Trophoblast cell (in vitro differentiated cells and primary cell): ENCODE results near the gene CLEC4G.

ENCODE experiments used
- DNase-seq, 2 donors: peaks; one replicate each; pipeline ENCODE4 v3.0.0-alpha.2; 2016
- H2AFZ ChIP-seq: 2 replicates; pipeline ENCODE4 v1.6.1; 2013; ENCODE audit warnings: low read length, moderate library complexity, mild to moderate bottlenecking; ENCODE audit not compliant: insufficient read depth, poor library complexity
- H2AK5ac ChIP-seq: 2 replicates; pipeline ENCODE4 v1.6.1; 2013; ENCODE audit warnings: mild to moderate bottlenecking, low read length
- H2BK120ac ChIP-seq: 2 replicates; pipeline ENCODE4 v1.6.1; 2013; ENCODE audit warnings: low read length, mild to moderate bottlenecking, moderate library complexity; ENCODE audit not compliant: insufficient read depth, poor library complexity
- H2BK12ac ChIP-seq: 2 replicates; pipeline ENCODE4 v1.6.1; 2013; ENCODE audit warnings: mild to moderate bottlenecking, low read length, moderate library complexity
- H2BK5ac ChIP-seq: 2 replicates; pipeline ENCODE4 v1.6.1; 2013; ENCODE audit warnings: low read length, low read depth, moderate library complexity, mild to moderate bottlenecking; ENCODE audit not compliant: poor library complexity
- H3K14ac ChIP-seq: 2 replicates; pipeline ENCODE4 v1.6.1; 2013; ENCODE audit warnings: mild to moderate bottlenecking, low read length
- H3K18ac ChIP-seq: 2 replicates; pipeline ENCODE4 v1.6.1; 2013; ENCODE audit warnings: mild to moderate bottlenecking, low read length
- H3K23ac ChIP-seq: 2 replicates; pipeline ENCODE4 v1.6.1; 2013; ENCODE audit warnings: low read length
- H3K27ac ChIP-seq: 2 replicates; pipeline ENCODE4 v1.5.1; 2013; ENCODE audit warnings: low read depth, mild to moderate bottlenecking, inconsistent platforms, low read length, moderate library complexity
- H3K27me3 ChIP-seq: 2 replicates; pipeline ENCODE4 v1.6.1; 2013; ENCODE audit warnings: inconsistent platforms, mild to moderate bottlenecking, low read length, moderate library complexity; ENCODE audit not compliant: insufficient read depth
- H3K36me3 ChIP-seq, 2 experiments: 1 replicate in 1 of 2; 2 replicates in 1 of 2; pipeline ENCODE4 v1.6.1; 2013; ENCODE audit warnings: low read length in 2 of 2, mild to moderate bottlenecking in 2 of 2, moderate library complexity in 1 of 2; ENCODE audit not compliant: insufficient read depth in 2 of 2, control insufficient read depth in 1 of 2
- H3K4ac ChIP-seq: 2 replicates; pipeline ENCODE4 v1.6.1; 2013; ENCODE audit warnings: low read depth, mild to moderate bottlenecking, low read length, moderate library complexity
- H3K4me1 ChIP-seq, 2 experiments: 1 replicate in 1 of 2; 2 replicates in 1 of 2; pipeline ENCODE4 v1.6.1; 2013; ENCODE audit warnings: low read length in 2 of 2, mild to moderate bottlenecking in 2 of 2, moderate library complexity in 1 of 2; ENCODE audit not compliant: insufficient read depth in 2 of 2, control insufficient read depth in 1 of 2
- H3K4me2 ChIP-seq: 2 replicates; pipeline ENCODE4 v1.6.1; 2013; ENCODE audit warnings: inconsistent platforms, mild to moderate bottlenecking, low read length, moderate library complexity
- H3K4me3 ChIP-seq: 2 replicates; pipeline ENCODE4 v1.5.1; 2013; ENCODE audit warnings: mild to moderate bottlenecking, low read depth, low read length, inconsistent platforms
- H3K79me1 ChIP-seq: one replicate; pipeline ENCODE4 v1.6.1; 2013; ENCODE audit warnings: low read length
- H3K79me2 ChIP-seq: 2 replicates; pipeline ENCODE4 v1.6.1; 2013; ENCODE audit warnings: low read length, mild to moderate bottlenecking; ENCODE audit not compliant: control insufficient read depth, insufficient read depth, poor library complexity
- H3K9ac ChIP-seq: 2 replicates; pipeline ENCODE4 v1.6.1; 2013; ENCODE audit warnings: mild to moderate bottlenecking, low read length
- H3K9me3 ChIP-seq: 2 replicates; pipeline ENCODE4 v1.6.1; 2013; ENCODE audit warnings: low read depth, mild to moderate bottlenecking, control low read depth, inconsistent platforms, low read length; ENCODE audit not compliant: insufficient read depth
- H4K12ac ChIP-seq: 2 replicates; pipeline ENCODE4 v1.6.1; 2013; ENCODE audit warnings: low read depth, mild to moderate bottlenecking, low read length, moderate library complexity
- H4K8ac ChIP-seq: 2 replicates; pipeline ENCODE4 v1.6.1; 2013; ENCODE audit warnings: low read depth, mild to moderate bottlenecking, low read length, moderate library complexity
- H4K91ac ChIP-seq: one replicate; pipeline ENCODE4 v1.6.1; 2013; ENCODE audit warnings: low read depth, mild to moderate bottlenecking, low read length, moderate library complexity
- WGBS: extraction: QIAGEN DNeasy Blood & Tissue Kit; methylation state at CpG from one replicate; pipeline ENCODE4 v1.1.7; 2013; ENCODE audit warnings: missing lambda C conversion rate; ENCODE audit not compliant: insufficient read length, insufficient coverage; ENCODE audit errors: extremely low coverage; 5-methylcytosine and 5-hydroxymethylcytosine counted together

The CLEC4G gene

DNA sequence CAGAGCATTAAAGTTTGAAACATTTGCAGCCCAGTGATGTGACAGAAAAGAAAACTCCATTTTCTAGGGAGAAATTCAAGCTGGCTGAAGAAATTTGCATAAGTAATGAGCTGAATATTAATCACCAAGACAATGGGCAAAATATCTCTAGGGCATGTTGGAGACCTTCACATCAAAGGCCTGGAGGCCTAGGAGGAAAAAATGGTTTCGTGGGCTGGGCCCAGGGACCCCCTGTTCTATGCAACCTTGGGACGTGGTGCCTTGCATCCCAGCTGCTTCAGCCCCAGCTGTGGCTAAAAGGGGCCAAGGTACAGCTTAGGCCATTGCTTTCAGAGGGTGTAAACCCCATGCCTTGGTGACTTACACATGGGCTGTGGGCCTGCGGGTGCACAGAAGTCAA lies 25.4 kb upstream of the CLEC4G start:
- no peak overlapping the region for H3K9ac ChIP-seq
- no peak overlapping the region for H3K4ac ChIP-seq
- H3K79me1 ChIP-seq, result no peaks in the 10 kb centered on the region
- H3K27ac ChIP-seq, result no peak overlapping the region
- no peak overlapping the region for H2BK120ac ChIP-seq
- H3K9me3 ChIP-seq, result peaks cover 16% of the 10 kb centered on the region
- no peak for DNase-seq
- no peak overlapping the region for H3K18ac ChIP-seq
- no peak overlapping the region for H3K14ac ChIP-seq
- H4K12ac ChIP-seq, result no peak overlapping the region
- no CpG with 5 or more reads among the region's 3 CpGs for WGBS
- no peak overlapping the region for H4K8ac ChIP-seq
- H2AFZ ChIP-seq, result no peak overlapping the region
- H4K91ac ChIP-seq, result no peak overlapping the region
- peak overlapping the region; percentile 44 for H3K4me3 ChIP-seq
- no peaks in the 10 kb centered on the region for H3K79me2 ChIP-seq
- no peak overlapping the region for H2BK5ac ChIP-seq
- H2AK5ac ChIP-seq, result no peak overlapping the region
- H3K4me2 ChIP-seq, result no peak overlapping the region
- H3K4me1 ChIP-seq, result no peaks in the 10 kb centered on the region
- H3K36me3 ChIP-seq, result no peaks in the 10 kb centered on the region
- no peaks in the 10 kb centered on the region for H3K27me3 ChIP-seq
- no peak overlapping the region for H2BK12ac ChIP-seq
- H3K23ac ChIP-seq, result no peak overlapping the region

DNA sequence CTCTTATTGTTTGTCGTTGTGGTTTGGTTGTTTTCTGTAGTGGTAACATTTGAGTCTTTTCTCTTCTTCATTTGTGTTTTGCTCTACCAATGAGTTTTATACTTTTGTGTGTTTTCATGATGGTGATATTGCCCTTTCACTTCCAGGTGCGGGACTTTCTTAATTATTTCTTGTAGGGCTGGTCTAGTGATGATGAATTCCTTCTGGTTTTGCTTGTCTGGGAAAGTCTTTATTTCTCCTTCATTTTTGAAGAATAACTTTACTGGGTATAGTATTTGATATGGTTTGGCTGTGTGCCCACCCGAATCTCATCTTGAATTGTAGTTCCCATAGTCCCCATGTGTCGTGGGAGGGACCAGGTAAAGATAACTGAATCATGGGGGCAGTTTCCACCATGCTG lies 24.3 kb upstream of the CLEC4G start:
- no CpG with 5 or more reads among the region's 4 CpGs for WGBS
- no peak overlapping the region for H2AFZ ChIP-seq
- no peaks in the 10 kb centered on the region for H3K79me2 ChIP-seq
- H3K18ac ChIP-seq, result no peak overlapping the region
- no peak overlapping the region for H3K4me3 ChIP-seq
- no peak overlapping the region for H4K12ac ChIP-seq
- H3K36me3 ChIP-seq, result no peaks in the 10 kb centered on the region
- no peak overlapping the region for H2BK12ac ChIP-seq
- DNase-seq, result no peak
- no peak overlapping the region for H3K23ac ChIP-seq
- H3K9me3 ChIP-seq, result peaks cover 16% of the 10 kb centered on the region
- no peak overlapping the region for H2AK5ac ChIP-seq
- no peak overlapping the region for H2BK120ac ChIP-seq
- no peaks in the 10 kb centered on the region for H3K27me3 ChIP-seq
- no peaks in the 10 kb centered on the region for H3K79me1 ChIP-seq
- H3K4me1 ChIP-seq, result no peaks in the 10 kb centered on the region
- no peak overlapping the region for H3K14ac ChIP-seq
- H4K8ac ChIP-seq, result no peak overlapping the region
- H3K4ac ChIP-seq, result no peak overlapping the region
- no peak overlapping the region for H3K9ac ChIP-seq
- no peak overlapping the region for H3K4me2 ChIP-seq
- H4K91ac ChIP-seq, result no peak overlapping the region
- H3K27ac ChIP-seq, result no peak overlapping the region
- no peak overlapping the region for H2BK5ac ChIP-seq

DNA sequence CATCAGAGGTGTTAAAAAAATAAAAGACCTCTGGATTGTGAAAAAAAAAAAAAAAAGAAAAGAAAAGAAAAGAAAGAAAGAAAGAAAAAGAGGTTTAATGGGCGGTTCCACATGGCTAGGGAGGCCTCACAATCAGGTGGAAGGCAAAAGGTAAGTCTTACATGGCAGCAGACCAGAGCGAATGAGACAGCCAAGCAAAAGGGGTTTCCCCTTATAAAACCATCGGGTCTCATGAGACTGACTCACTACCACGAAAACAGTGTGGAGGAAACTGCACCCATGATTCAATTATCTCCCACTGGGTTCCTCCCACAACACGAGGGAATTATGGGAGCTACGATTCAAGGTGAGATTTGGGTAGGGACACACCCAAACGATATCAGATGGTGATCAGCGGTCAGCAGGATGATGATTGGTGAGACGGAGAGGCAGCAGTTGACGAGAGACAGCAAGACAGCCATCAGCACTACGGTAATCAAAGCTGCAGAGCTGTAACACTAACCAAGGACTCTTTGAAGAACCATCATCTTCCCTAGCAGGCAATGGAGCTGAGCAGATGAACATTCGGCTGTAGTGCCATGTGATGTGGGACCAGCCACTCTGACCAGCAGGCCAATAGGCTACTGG lies 19.4 kb upstream of the CLEC4G start:
- Histone ChIP-seq H3K79me1 (no peaks in the 10 kb centered on the region), H3K4ac (no peak overlapping the region), H2AK5ac (no peak overlapping the region), H3K79me2 (no peaks in the 10 kb centered on the region), H2AFZ (no peak overlapping the region), H2BK5ac (no peak overlapping the region), H3K4me2 (no peak overlapping the region), H3K9ac (no peak overlapping the region), H3K9me3 (no peaks in the 10 kb centered on the region), H3K27ac (no peak overlapping the region), H4K12ac (no peak overlapping the region), H4K91ac (no peak overlapping the region), H3K14ac (no peak overlapping the region), H3K4me1 (no peaks in the 10 kb centered on the region), H3K4me3 (peak overlapping the region; percentile 52), H2BK12ac (no peak overlapping the region), H2BK120ac (no peak overlapping the region), H3K36me3 (no peaks in the 10 kb centered on the region), H3K18ac (no peak overlapping the region), H3K27me3 (no peaks in the 10 kb centered on the region), H3K23ac (no peak overlapping the region), H4K8ac (no peak overlapping the region)
- WGBS, result no CpG with 5 or more reads among the region's 12 CpGs
- DNase-seq, result peak in 1 of 2 donors; percentile 18

DNA sequence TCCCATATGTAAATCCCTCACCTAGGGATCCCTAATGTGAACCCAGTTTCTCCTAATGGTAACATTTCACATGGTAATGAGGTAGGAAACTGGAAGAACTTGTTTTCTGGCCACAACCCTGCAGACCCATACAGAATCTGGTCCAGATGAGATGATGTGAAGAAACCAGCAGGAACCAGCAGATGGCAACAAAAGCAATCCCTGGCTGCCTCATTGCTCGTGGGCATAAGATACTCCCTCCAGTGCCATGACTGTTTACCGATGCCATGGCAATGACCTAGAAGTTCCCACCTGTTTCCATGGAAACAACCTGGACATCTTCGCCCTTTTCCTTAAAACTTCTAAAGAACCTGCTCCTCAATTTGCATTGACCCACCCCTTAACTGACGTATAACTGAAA lies 16.8 kb upstream of the CLEC4G start:
- Histone ChIP-seq H3K79me2 (no peaks in the 10 kb centered on the region), H3K36me3 (no peaks in the 10 kb centered on the region), H3K4me1 (no peaks in the 10 kb centered on the region), H2AFZ (no peak overlapping the region), H2BK12ac (no peak overlapping the region), H3K14ac (no peak overlapping the region), H3K4me3 (no peak overlapping the region), H4K8ac (no peak overlapping the region), H4K91ac (no peak overlapping the region), H3K79me1 (no peaks in the 10 kb centered on the region), H3K4ac (no peak overlapping the region), H3K9ac (no peak overlapping the region), H2AK5ac (no peak overlapping the region), H2BK5ac (no peak overlapping the region), H3K4me2 (no peak overlapping the region), H3K9me3 (no peaks in the 10 kb centered on the region), H3K23ac (no peak overlapping the region), H3K18ac (no peak overlapping the region), H2BK120ac (no peak overlapping the region), H3K27ac (no peak overlapping the region), H3K27me3 (no peaks in the 10 kb centered on the region), H4K12ac (no peak overlapping the region)
- DNase-seq, result peak; percentile 71 to 86
- WGBS, result no CpG with 5 or more reads among the region's 4 CpGs
